K562 (cell line): ENCODE measurements around the gene CLEC4M. TPM values are rescaled to one million over a fixed set of nuclear protein-coding genes. Genes with fewer than 3 reads are reported as not detected.

Experiments used
- ATAC-seq: fragments of 200-7000 bp; cut with Tn5 transposase; 3 replicates; pipeline ENCODE4 v1.9.1; 2020; ENCODE audit warnings: moderate library complexity
- BruUV-seq: library from RNA; stranded (reverse); fragments of 400-500 nt; replicated peaks from 2 replicates; lab custom pipeline; 2021; lab: Mats Ljungman, UMichigan
- CTCF ChIA-PET: fragments of 300-600 bp; formaldehyde crosslinking; extraction: SDS; loops from one replicate; lab custom pipeline; 2021; ENCODE audit warnings: low intra/inter-chr PET ratio; lab: Yijun Ruan, JAX
- POLR2A ChIA-PET: fragments of 300-600, 350-650 bp; sonication (Branson Sonifier 250); formaldehyde crosslinking; extraction: SDS; loops from one replicate; lab custom pipeline; 2021; ENCODE audit warnings: antibody characterized with exemption, inconsistent platforms; lab: Yijun Ruan, JAX
- DNase-seq, 4 experiments: peaks; one replicate each; pipeline versions ENCODE4 v3.0.0 to v3.0.0-alpha.2; 2011 to 2018; ENCODE audit warnings: low spot score in 3 of 4, mixed read lengths in 3 of 4; ENCODE audit errors: extremely low read depth in 1 of 4
- FAIRE-seq: peaks from 2 replicates; lab custom pipeline; 2011; peaks lifted over from hg19 to GRCh38; lab: Jason Lieb, UNC
- H2AFZ ChIP-seq: 2 replicates; pipeline ENCODE4 v1.6.0; 2011; ENCODE audit warnings: low read depth, low read length, control low read depth, inconsistent platforms
- H3K27ac ChIP-seq: fragments of 200-600 bp; 3 replicates; pipeline ENCODE4 v1.8.0; 2011; ENCODE audit warnings: low read depth, mild to moderate bottlenecking, control low read depth, inconsistent platforms, low read length, moderate library complexity, mixed read lengths; ENCODE audit errors: extremely low read depth
- H3K27me3 ChIP-seq, 2 experiments: fragments of 300-600 bp in 1 of 2; 2 replicates in 1 of 2; 3 replicates in 1 of 2; pipeline versions ENCODE4 v1.6.0 to v1.8.0; 2011; ENCODE audit warnings: inconsistent platforms in 2 of 2, low read length in 2 of 2, mild to moderate bottlenecking in 1 of 2, mixed read lengths in 1 of 2, moderate library complexity in 1 of 2; ENCODE audit not compliant: control insufficient read depth in 2 of 2, insufficient read depth in 2 of 2
- H3K36me3 ChIP-seq: fragments of 300-600 bp; 3 replicates; pipeline ENCODE4 v1.8.0; 2011; ENCODE audit warnings: mild to moderate bottlenecking, low read length, inconsistent platforms; ENCODE audit not compliant: control insufficient read depth, insufficient read depth
- H3K4me1 ChIP-seq, 2 experiments: fragments of 200-600 bp in 1 of 2; replicated peaks in 1 of 2; 2 replicates in 1 of 2; 3 replicates in 1 of 2; pipeline versions ENCODE4 v1.5.1 to v1.8.0; 2011; ENCODE audit warnings: inconsistent platforms in 2 of 2, low read length in 2 of 2, mild to moderate bottlenecking in 1 of 2, mixed read lengths in 1 of 2, moderate library complexity in 1 of 2; ENCODE audit not compliant: control insufficient read depth in 2 of 2, insufficient read depth in 2 of 2
- H3K4me2 ChIP-seq: 2 replicates; pipeline ENCODE4 v1.6.1; 2011; ENCODE audit warnings: low read length, control low read depth, inconsistent platforms, mixed read lengths; ENCODE audit not compliant: insufficient read depth
- H3K4me3 ChIP-seq: fragments of 200-600 bp; sonication (generic), shearing (Covaris generic); 2 replicates; pipeline ENCODE4 v1.5.1; 2016; ENCODE audit warnings: control low read depth, inconsistent platforms
- H3K79me2 ChIP-seq: fragments of 200-600 bp; 3 replicates; pipeline ENCODE4 v1.8.0; 2011; ENCODE audit warnings: low read length, inconsistent platforms; ENCODE audit not compliant: control insufficient read depth, insufficient read depth
- H3K9ac ChIP-seq, 2 experiments: 2 replicates each; pipeline versions ENCODE4 v1.6.0 to v1.6.1; 2011; ENCODE audit warnings: low read depth in 2 of 2, low read length in 2 of 2, control low read depth in 1 of 2, inconsistent platforms in 1 of 2, mild to moderate bottlenecking in 1 of 2, mixed read lengths in 1 of 2; ENCODE audit not compliant: insufficient read depth in 1 of 2
- H3K9me1 ChIP-seq: one replicate; pipeline ENCODE4 v1.6.0; 2011; ENCODE audit warnings: inconsistent platforms, mild to moderate bottlenecking, low read length, moderate library complexity; ENCODE audit not compliant: control insufficient read depth, insufficient read depth
- H3K9me3 ChIP-seq: replicated peaks from 2 replicates; pipeline ENCODE4 v1.5.1; 2011; ENCODE audit warnings: low read depth, low read length, inconsistent platforms; ENCODE audit not compliant: control insufficient read depth, insufficient read depth
- H4K20me1 ChIP-seq: replicated peaks from 2 replicates; pipeline ENCODE4 v1.6.1; 2011; ENCODE audit warnings: low read length, inconsistent platforms, mixed read lengths; ENCODE audit not compliant: control insufficient read depth, insufficient read depth
- ATF3 ChIP-seq, 2 experiments: fragments of 450-650 bp in 1 of 2; sonication (generic) in 1 of 2; formaldehyde crosslinking in 1 of 2; IDR thresholded peaks in 1 of 2; conservative IDR thresholded peaks in 1 of 2; 2 replicates each; pipeline versions ENCODE4 v1.6.1 to v1.8.1; 2016 to 2023; ENCODE audit warnings: mild to moderate bottlenecking in 2 of 2, moderate library complexity in 2 of 2, inconsistent platforms in 1 of 2, missing genetic modification reagents in 1 of 2
- CEBPB ChIP-seq: fragments of 450-650 bp; IDR thresholded peaks from 2 replicates; pipeline ENCODE4 v1.6.1; 2016; ENCODE audit warnings: missing genetic modification characterization, missing compliant biosample characterization
- MEIS2 ChIP-seq: fragments of 450-650 bp; IDR thresholded peaks from 2 replicates; pipeline ENCODE4 v1.6.1; 2014; ENCODE audit warnings: mild to moderate bottlenecking; ENCODE audit not compliant: partially characterized antibody
- NR2C2 ChIP-seq, 2 experiments: fragments of 200-800 bp in 1 of 2; sonication (Bioruptor generic) in 1 of 2; sonication (generic) in 1 of 2; formaldehyde crosslinking in 1 of 2; IDR thresholded peaks; 2 replicates each; pipeline versions ENCODE4 v1.6.1 to v1.8.0; 2016 to 2022; ENCODE audit warnings: mild to moderate bottlenecking in 1 of 2, missing compliant biosample characterization in 1 of 2, missing genetic modification characterization in 1 of 2, missing genetic modification reagents in 1 of 2
- ZNF77 ChIP-seq: fragments of 250-450 bp; sonication (Bioruptor Pico); IDR thresholded peaks from 2 replicates; pipeline ENCODE4 v1.5.0; 2020
- WGBS: fragments of 100-300 bp; shearing (Covaris generic); methylation state at CpG from one replicate; pipeline ENCODE4 v1.1.6; 2016; ENCODE audit warnings: low coverage, mixed read lengths; ENCODE audit not compliant: insufficient coverage; ENCODE audit errors: missing lambda C conversion rate; 5-methylcytosine and 5-hydroxymethylcytosine counted together
- in situ Hi-C: fragments of 300-500 bp; cut with MboI; formaldehyde crosslinking; loops from 4 replicates; pipeline ENCODE4 v1.15.0; 2018; ENCODE audit warnings: inconsistent platforms, mixed read lengths
- intact Hi-C: fragments of 100-400 bp; cut with micrococcal nuclease; formaldehyde crosslinking; loops from 2 replicates; pipeline ENCODE4 v1.14.2; 2022
- polyA plus RNA-seq, 8 experiments: library from polyadenylated mRNA; depleted of rRNA in 4 of 8; stranded (reverse) in 5 of 8; unstranded in 3 of 8; fragments of >200 nt; fragmentation: Nextera tagmentation in 2 of 8; fragmentation: Illumina TruSeq in 1 of 8; extraction: Ambion mirVana in 2 of 8; extraction: Trizol in 1 of 8; gene quantifications; 2 replicates each; pipeline versions ENCODE4 v1.2.1 to v1.2.3, GENCODE V29; 2011 to 2014; ENCODE audit warnings: inconsistent platforms in 1 of 8, missing spikeins in 1 of 8
- total RNA-seq, 7 experiments: library from RNA; depleted of rRNA in 6 of 7; stranded (reverse); fragments of >200 nt in 6 of 7; fragmentation: Illumina TruSeq in 2 of 7; extraction: Trizol in 2 of 7; gene quantifications; 2 replicates each; pipeline versions ENCODE4 v1.2.1 to v1.2.3, GENCODE V29; 2011 to 2021; ENCODE audit warnings: low replicate concordance in 1 of 7
- TF ChIP-seq, protein P1 (sequence below): fragments of 450-650 bp; IDR thresholded peaks from 2 replicates; pipeline ENCODE4 v1.6.1; 2016

The CLEC4M gene
- total and polyA plus RNA-seq, 9 of the 15 experiments (the other 6 are each of a cell fraction or from before 2014, with no cell fraction given): 0.08 to 0.18 TPM; not detected in 7

DNA sequence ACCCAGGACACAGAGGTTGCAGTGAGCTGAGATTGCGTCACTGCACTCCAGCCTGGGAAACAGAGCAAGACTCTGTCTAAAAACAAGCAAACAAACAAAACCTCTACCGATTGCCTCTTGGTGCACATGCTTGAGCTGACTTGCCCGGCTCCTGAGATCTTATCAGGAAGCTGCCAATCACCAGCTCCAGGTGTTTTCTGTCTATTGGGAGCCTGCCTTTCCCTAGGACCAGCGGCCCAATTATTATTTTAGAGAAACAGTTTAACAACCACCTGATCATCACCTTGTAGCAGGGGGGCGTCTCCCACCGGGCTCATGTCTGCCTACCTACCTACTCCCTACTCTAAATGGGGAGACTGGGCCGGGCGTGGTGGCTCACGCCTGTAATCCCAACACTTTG is 10.8 kb downstream of the CLEC4M start:
- ChIA-PET CTCF (no interaction called here), POLR2A (interaction anchor here (0.8 kb wide), 1 partner anchor 10 kb away, joined by 3 read pairs; no protein-coding TSS in a partner anchor)
- intact Hi-C loops: no loop called here
- H3K79me2 ChIP-seq: no peaks in the 10 kb centered on the region
- peaks cover 0 to 2% of the 10 kb centered on the region in 2 experiments; a peak in 2 of 5 replicates for H3K4me1 ChIP-seq
- no peak overlapping the region for H3K4me2 ChIP-seq
- no peaks in the 10 kb centered on the region for H3K9me3 ChIP-seq
- peaks cover 27 to 42% of the 10 kb centered on the region in 2 experiments for H3K27me3 ChIP-seq
- in situ Hi-C loops: no loop called here
- H3K9me1 ChIP-seq: no peaks in the 10 kb centered on the region
- H3K9ac ChIP-seq: no peak overlapping the region
- H3K27ac ChIP-seq: no peak overlapping the region
- BruUV-seq: no TSS peak
- H3K4me3 ChIP-seq: no peak overlapping the region
- no peak for ATAC-seq
- no peaks in the 10 kb centered on the region for H4K20me1 ChIP-seq
- 7% methylated on average over 7 of the region's 9 CpGs for WGBS
- no peak overlapping the region for H2AFZ ChIP-seq
- no peak for TF ChIP-seq NR2C2 (CRISPR knock-in tag; IDR thresholded peaks at IDR 0.05)
- TF ChIP-seq NR2C2 (tag; IDR thresholded peaks at IDR 0.05): no peak
- TF ChIP-seq ATF3 (IDR thresholded peaks at IDR 0.05): peak; percentile 20; the same call in 1 of the 2 replicates
- no peak for TF ChIP-seq ATF3 (CRISPR knock-in tag; conservative IDR thresholded peaks at IDR 0.05)
- TF ChIP-seq CEBPB (tag): peak; percentile 35; the same call in 1 of the 2 replicates
- TF ChIP-seq ZNF77 (CRISPR knock-in tag): no peak
- TF ChIP-seq, protein P1, sequence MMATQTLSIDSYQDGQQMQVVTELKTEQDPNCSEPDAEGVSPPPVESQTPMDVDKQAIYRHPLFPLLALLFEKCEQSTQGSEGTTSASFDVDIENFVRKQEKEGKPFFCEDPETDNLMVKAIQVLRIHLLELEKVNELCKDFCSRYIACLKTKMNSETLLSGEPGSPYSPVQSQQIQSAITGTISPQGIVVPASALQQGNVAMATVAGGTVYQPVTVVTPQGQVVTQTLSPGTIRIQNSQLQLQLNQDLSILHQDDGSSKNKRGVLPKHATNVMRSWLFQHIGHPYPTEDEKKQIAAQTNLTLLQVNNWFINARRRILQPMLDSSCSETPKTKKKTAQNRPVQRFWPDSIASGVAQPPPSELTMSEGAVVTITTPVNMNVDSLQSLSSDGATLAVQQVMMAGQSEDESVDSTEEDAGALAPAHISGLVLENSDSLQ: peak; percentile 60
- TF ChIP-seq MEIS2: peak; percentile 10
- TF ChIP-seq, all 486 proteins: peak for 4
- no peaks in the 10 kb centered on the region for H3K36me3 ChIP-seq
- DNase-seq: no peak
- no peak for FAIRE-seq
